Panc1 (cell line): ENCODE data around the gene ZNF273. TPM values are rescaled to one million over a fixed set of nuclear protein-coding genes. Genes with fewer than 3 reads are reported as not detected.
"Not testable (repeated sequence)": the region's sequence is repeated elsewhere in the genome, so short reads cannot be mapped to it uniquely, and the experiment has no call there.

ENCODE experiments used
- ATAC-seq: fragments of 200-7000 bp; cut with Tn5 transposase; 2 replicates; pipeline ENCODE4 v1.9.1; 2020; ENCODE audit warnings: mild to moderate bottlenecking, moderate library complexity
- BruUV-seq: library from RNA; stranded (reverse); fragments of 400-500 nt; replicated peaks from 2 replicates; lab custom pipeline; 2021; lab: Mats Ljungman, UMichigan
- CTCF ChIA-PET: fragments of 300-600 bp; sonication (Branson Sonifier 250); formaldehyde crosslinking; loops from one replicate; lab custom pipeline; 2022; ENCODE audit warnings: antibody characterized with exemption; lab: Charles Lee
- POLR2A ChIA-PET: fragments of 300-600 bp; sonication (Branson Sonifier 250); formaldehyde crosslinking; loops from one replicate; lab custom pipeline; 2022; ENCODE audit warnings: antibody characterized with exemption; lab: Charles Lee
- DNase-seq: peaks from one replicate; pipeline ENCODE4 v3.0.0-alpha.2; 2010; ENCODE audit warnings: low read depth, low spot score
- H3K27ac ChIP-seq: 2 replicates; pipeline ENCODE4 v1.5.1; 2011; ENCODE audit warnings: mild to moderate bottlenecking, low read length, inconsistent platforms
- H3K27me3 ChIP-seq: fragments of 200-500 bp; sonication (Bioruptor generic); 2 replicates; pipeline ENCODE4 v1.6.0; 2014; ENCODE audit warnings: low read length, inconsistent platforms; ENCODE audit not compliant: control insufficient read depth, insufficient read depth
- H3K36me3 ChIP-seq: fragments of 200-500 bp; sonication (Bioruptor generic); 2 replicates; pipeline ENCODE4 v1.5.1; 2014; ENCODE audit warnings: inconsistent platforms, mild to moderate bottlenecking, low read length, moderate library complexity; ENCODE audit not compliant: control insufficient read depth, insufficient read depth
- H3K4me1 ChIP-seq: 2 replicates; pipeline ENCODE4 v1.5.1; 2011; ENCODE audit warnings: inconsistent platforms, mild to moderate bottlenecking, low read length, moderate library complexity; ENCODE audit not compliant: control insufficient read depth, insufficient read depth
- H3K4me3 ChIP-seq, 2 experiments: 2 replicates each; pipeline ENCODE4 v1.5.1; 2011 to 2012; ENCODE audit warnings: low read depth in 2 of 2, low read length in 2 of 2, mild to moderate bottlenecking in 2 of 2, inconsistent platforms in 1 of 2, moderate library complexity in 1 of 2
- H3K9me3 ChIP-seq: fragments of 200-500 bp; sonication (Bioruptor generic); 2 replicates; pipeline ENCODE4 v1.5.1; 2014; ENCODE audit warnings: low read depth, mild to moderate bottlenecking, inconsistent platforms, low read length, moderate library complexity; ENCODE audit not compliant: control insufficient read depth, insufficient read depth
- CTCF ChIP-seq: fragments of 450-650 bp; IDR thresholded peaks from 2 replicates; pipeline ENCODE4 v1.5.1; 2017; ENCODE audit warnings: mild to moderate bottlenecking
- POLR2AphosphoS5 ChIP-seq: IDR thresholded peaks from 2 replicates; pipeline ENCODE4 v1.6.1; 2012; ENCODE audit warnings: mild to moderate bottlenecking, low read depth, low read length, moderate library complexity
- REST ChIP-seq, 2 experiments: IDR thresholded peaks; 2 replicates each; pipeline ENCODE4 v1.6.1; 2011 to 2012; ENCODE audit warnings: low read depth in 2 of 2, control low read depth in 1 of 2, low read length in 1 of 2, mild to moderate bottlenecking in 1 of 2, moderate library complexity in 1 of 2; ENCODE audit not compliant: insufficient read depth in 1 of 2
- SIN3A ChIP-seq: IDR thresholded peaks from 2 replicates; pipeline ENCODE4 v1.6.1; 2012; ENCODE audit warnings: low read depth, mild to moderate bottlenecking, low read length, moderate library complexity, borderline replicate concordance; ENCODE audit not compliant: insufficient read depth
- TCF7L2 ChIP-seq: IDR thresholded peaks from 2 replicates; pipeline ENCODE4 v1.6.1; 2011; ENCODE audit warnings: mild to moderate bottlenecking, low read depth, low read length, inconsistent platforms
- in situ Hi-C: cut with HindIII; loops from 2 replicates; pipeline ENCODE4 v1.10.0; 2016; ENCODE audit warnings: low sequenced_read_pairs, low pct_unique_long_range_greater_than_20kb
- intact Hi-C: fragments of 100-400 bp; cut with micrococcal nuclease; formaldehyde crosslinking; loops from one replicate; pipeline ENCODE4 v1.10.0; 2022; ENCODE audit not compliant: unreplicated experiment
- total RNA-seq: library from RNA; stranded (reverse); gene quantifications from one replicate; pipeline ENCODE4 v1.2.1, GENCODE V29; 2021; ENCODE audit not compliant: unreplicated experiment

The ZNF273 gene
- total RNA-seq, 1 experiment from 2014 or later, result 6.4 TPM

DNA sequence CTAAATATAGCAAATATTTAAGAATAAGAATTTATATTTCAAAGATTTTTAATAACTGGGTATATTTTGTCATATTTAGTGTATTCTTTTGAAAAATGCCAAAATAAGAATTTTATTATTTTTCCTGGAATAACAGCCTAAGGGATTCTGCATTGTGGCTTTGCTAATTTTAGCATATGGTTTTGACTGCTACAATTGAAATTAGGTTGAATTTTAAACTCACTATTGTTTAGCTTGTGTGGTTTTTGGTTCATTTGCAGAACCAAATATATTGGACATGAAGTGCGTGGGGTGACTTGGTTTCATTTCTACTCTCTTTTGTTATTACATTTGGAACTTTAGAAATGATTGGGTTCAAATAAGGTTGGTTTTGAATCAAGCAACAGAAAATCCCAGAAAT is 35.5 kb downstream of the ZNF273 start:
- in situ Hi-C loops (no loop called here), intact Hi-C loops (no loop called here)
- CTCF ChIA-PET, result no interaction called here
- H3K27ac ChIP-seq, result no peak overlapping the region
- ATAC-seq (no peak), DNase-seq (no peak)
- no peaks in the 10 kb centered on the region for H3K4me1 ChIP-seq
- no peaks in the 10 kb centered on the region for H3K27me3 ChIP-seq
- BruUV-seq, result no TSS peak
- POLR2A ChIA-PET, result no interaction called here
- H3K9me3 ChIP-seq, result peaks cover 4% of the 10 kb centered on the region; the same call in 1 of the 2 replicates
- no peaks in the 10 kb centered on the region for H3K36me3 ChIP-seq
- H3K4me3 ChIP-seq, result no peak overlapping the region
- TF ChIP-seq CTCF (no peak), TCF7L2 (no peak), REST (IDR thresholded peaks at IDR 0.05; ENCODE audit: insufficient read depth in 1 of 2, low read depth in 2 of 2, low read length in 1 of 2) (no peak), POLR2AphosphoS5 (no peak), SIN3A (no peak)

- H3K27me3 ChIP-seq, H3K4me3 ChIP-seq, ATAC-seq, H3K4me1 ChIP-seq, in situ Hi-C loops, H3K9me3 ChIP-seq, CTCF ChIA-PET, H3K27ac ChIP-seq, BruUV-seq, intact Hi-C loops, POLR2A ChIA-PET, DNase-seq, H3K36me3 ChIP-seq: not testable (repeated sequence)
Observed at GRCh38 chr7:64940021-64940420, 36.9 kb downstream of the ZNF273 start.

DNA sequence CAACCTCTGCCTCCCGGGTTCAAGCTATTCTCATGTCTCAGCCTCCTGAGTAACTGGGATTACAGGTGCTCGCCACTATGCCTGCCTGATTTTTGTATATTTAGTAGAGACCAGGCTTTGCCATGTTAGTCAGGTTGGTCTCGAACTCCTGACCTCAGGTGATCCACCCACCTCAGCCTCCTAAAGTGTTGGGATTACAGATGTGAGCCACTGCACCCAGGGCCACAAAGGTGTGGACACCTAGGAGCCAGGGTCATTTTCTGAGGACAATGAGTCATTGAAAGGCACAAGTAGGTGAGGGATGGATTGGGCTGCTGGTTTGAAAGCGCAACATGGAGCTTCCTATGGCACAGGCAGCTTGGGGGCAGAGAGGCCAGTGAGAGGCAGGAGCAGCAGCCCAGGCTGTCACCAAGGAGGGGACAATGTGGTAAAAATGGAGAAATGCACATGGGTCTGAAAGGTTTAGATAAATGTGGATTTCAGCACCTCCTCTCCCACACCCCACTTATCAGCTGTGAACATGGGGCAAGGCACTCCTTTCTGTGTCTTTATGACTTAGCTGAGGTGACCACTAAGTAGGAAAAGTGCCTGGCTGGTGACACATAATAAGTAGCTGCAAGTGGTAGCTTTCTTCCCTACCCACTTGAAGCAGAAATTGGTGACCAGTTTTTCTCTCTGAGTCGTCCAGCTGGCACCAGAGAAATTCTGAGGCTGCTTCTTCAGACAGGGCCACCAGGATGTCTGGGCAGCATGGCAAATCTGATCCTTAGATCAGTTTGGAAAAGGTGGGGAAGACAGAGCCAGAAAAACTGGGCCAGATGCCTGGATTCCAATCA is 41.8 kb downstream of the ZNF273 start:
- H3K4me3 ChIP-seq, H3K27ac ChIP-seq, H3K4me1 ChIP-seq, H3K36me3 ChIP-seq, POLR2A ChIA-PET, ATAC-seq, H3K27me3 ChIP-seq, intact Hi-C loops, H3K9me3 ChIP-seq, BruUV-seq, CTCF ChIA-PET, in situ Hi-C loops, DNase-seq: not testable (repeated sequence)
